Hepatocyte (in vitro differentiated cells): ENCODE results near the gene PRKAA2.

Experiments used
- CTCF ChIP-seq: fragments of 200-600 bp; sonication (generic); IDR thresholded peaks from 2 replicates; pipeline ENCODE4 v1.5.1; 2016; ENCODE audit warnings: antibody characterized with exemption, mild to moderate bottlenecking; ENCODE audit not compliant: poor library complexity
- EZH2 ChIP-seq: fragments of 200-600 bp; sonication (generic); IDR thresholded peaks from 2 replicates; pipeline ENCODE4 v1.6.1; 2016; ENCODE audit warnings: antibody characterized with exemption, mild to moderate bottlenecking, borderline replicate concordance

GRCh38 chr1:56658254-56658653 is 13.1 kb downstream of the PRKAA2 start:
- no peak for TF ChIP-seq CTCF
- TF ChIP-seq EZH2, result no peak
